Measurements from ENCODE around the gene NEURL1B.

Gene NEURL1B

DNA sequence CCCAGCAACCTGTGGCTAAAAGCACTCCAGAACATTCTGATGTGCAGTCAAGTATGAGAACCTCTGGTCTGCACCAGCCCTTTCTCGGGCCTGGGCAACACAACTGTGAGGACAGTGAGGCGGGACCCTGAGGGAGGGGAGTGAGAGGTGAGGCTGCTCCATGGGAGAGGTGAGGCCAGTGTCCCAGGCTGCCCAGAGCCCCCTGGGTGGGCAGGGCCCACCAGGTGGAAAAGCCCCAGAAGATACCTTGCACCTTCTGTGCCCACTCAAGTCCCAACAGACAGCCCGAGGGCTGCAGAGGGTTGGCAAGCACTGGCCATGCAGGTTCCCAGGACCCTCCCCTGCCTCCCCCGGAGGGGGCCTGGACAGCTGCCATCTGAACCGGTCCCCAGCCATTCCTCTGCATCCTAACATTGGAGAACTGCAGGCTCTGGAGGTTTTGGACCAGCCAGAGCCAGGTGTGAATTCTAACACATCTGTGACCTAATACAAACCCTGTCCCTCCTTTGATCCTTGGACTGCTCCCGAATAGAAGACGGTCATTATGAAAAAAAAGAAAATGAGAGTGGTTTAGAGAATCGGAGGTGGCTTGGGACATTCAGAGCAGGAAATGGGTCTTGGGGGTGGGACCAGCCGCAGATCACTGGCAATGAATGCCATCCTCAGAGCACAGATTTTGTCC is 72.9 kb downstream of the NEURL1B start:
- Mint-ChIP-seq H3K9me3 (no peaks in the 10 kb centered on the region), H3K36me3 (ENCODE audit: low read depth) (no peaks in the 10 kb centered on the region), H3K4me3 (no peak overlapping the region), H3K4me1 (peaks cover 8% of the 10 kb centered on the region), H3K27me3 (ENCODE audit: low read depth) (peaks cover 29% of the 10 kb centered on the region), H3K27ac (no peak overlapping the region)
- TF ChIP-seq CTCF (IDR thresholded peaks at IDR 0.05; ENCODE audit: unreplicated experiment in 3 of 3): no peak

DNA sequence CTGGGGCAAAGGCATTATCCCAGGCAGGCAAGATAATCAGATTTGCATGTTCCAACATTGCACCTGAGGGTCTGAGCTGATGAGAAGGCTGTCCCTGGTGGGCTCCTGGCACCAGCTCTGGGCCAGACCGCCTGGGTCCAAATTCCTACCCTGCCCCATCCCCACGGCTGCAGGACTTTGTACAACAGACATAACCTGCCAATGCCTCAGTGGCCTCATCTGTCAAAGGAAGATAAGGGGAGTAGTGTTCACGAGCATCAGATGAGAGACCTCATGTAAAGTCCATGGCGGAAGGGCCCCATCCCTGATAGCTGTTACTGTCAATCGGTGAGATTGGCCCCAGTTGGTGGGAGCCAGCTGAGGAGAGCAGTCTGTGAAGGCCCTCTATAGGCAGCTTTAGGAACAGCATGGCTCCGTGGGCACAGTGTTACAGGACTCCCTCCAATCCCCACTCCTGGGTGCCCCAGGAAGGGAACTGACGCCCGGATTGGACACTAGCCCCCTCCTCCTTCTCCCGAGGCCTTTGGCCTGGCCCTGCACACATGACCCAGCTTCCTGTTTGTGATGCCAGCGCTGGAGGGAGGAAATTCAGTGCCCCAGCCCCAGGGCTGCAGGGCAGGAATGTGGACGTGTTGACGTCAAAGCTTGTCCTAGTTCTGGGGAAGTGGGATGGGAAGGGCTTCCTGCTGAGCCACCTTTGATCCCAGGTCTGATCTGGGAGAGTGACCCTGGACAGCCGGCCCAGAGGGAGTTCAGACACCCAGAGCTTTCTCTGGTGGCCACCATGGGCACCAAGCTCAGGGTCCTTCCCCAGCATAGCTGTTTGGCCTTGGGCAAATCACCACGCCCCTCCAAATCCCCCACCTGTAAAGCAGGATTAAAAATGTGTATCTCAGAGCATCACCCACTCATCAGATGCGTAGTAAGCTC is 73.7 kb downstream of the NEURL1B start:
- Mint-ChIP-seq H3K27me3 (ENCODE audit: low read depth) (peaks cover 26% of the 10 kb centered on the region), H3K4me3 (no peak overlapping the region)

GRCh38 chr5:172715421-172715780 is 74.3 kb downstream of the NEURL1B start:
- H3K9me3 Mint-ChIP-seq: no peaks in the 10 kb centered on the region
- TF ChIP-seq CTCF (IDR thresholded peaks at IDR 0.05; ENCODE audit: unreplicated experiment in 3 of 3): no peak
- H3K4me1 Mint-ChIP-seq: peaks cover 8% of the 10 kb centered on the region
- H3K27me3 Mint-ChIP-seq (ENCODE audit: low read depth): peaks cover 28% of the 10 kb centered on the region
- no peaks in the 10 kb centered on the region for H3K36me3 Mint-ChIP-seq (ENCODE audit: low read depth)
- no peak overlapping the region for H3K4me3 Mint-ChIP-seq
- H3K27ac Mint-ChIP-seq: no peak overlapping the region

More for the DNA sequence above, 73.7 kb downstream of the NEURL1B start:
- TF ChIP-seq CTCF (IDR thresholded peaks at IDR 0.05; ENCODE audit: unreplicated experiment in 3 of 3): peak; percentile 82 to 87 (median 86)
- Mint-ChIP-seq H3K27ac (no peak overlapping the region), H3K4me1 (peaks cover 8% of the 10 kb centered on the region), H3K36me3 (ENCODE audit: low read depth) (no peaks in the 10 kb centered on the region), H3K9me3 (no peaks in the 10 kb centered on the region)

DNA sequence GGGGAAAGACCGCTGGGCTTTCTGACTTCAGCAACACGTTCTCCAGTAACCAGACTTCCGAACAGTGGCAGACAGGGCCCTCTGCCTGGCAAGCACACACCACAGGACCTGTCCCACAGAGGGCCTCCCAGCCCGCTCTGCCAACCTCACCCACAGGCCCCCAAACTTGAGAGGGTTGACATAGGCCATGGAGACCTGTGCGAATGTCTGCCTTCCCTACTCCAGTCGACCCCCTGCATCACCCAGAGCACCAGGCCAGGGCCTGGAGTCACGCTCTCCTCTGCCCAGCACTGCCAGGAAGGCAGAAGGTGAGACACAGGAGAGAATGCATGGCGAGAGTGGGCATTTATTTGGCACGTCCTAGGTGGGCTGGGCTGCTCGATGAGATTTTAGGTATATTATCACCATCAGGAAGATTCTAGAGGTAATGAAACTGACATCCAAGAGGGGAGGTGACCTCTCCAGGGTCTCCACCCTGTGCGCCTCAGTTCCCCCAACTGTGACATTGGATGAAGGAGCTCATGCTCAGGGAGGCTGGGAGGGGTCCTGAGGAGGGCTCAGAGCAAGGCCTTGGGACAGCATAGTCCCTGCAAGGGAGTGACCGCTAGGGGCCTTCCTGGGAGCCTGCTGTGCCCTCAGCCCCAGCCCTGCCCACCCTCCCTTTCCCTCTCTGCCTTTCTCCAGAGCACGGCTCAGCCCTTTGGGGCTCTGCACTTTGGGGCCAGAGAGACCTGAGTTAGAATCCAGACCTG is 75.0 kb downstream of the NEURL1B start:
- Mint-ChIP-seq H3K27me3 (ENCODE audit: low read depth) (peaks cover 28% of the 10 kb centered on the region), H3K9me3 (no peaks in the 10 kb centered on the region), H3K4me1 (peaks cover 8% of the 10 kb centered on the region), H3K36me3 (ENCODE audit: low read depth) (no peaks in the 10 kb centered on the region), H3K27ac (no peak overlapping the region), H3K4me3 (no peak overlapping the region)
- no peak for TF ChIP-seq CTCF (IDR thresholded peaks at IDR 0.05; ENCODE audit: unreplicated experiment in 3 of 3)

DNA sequence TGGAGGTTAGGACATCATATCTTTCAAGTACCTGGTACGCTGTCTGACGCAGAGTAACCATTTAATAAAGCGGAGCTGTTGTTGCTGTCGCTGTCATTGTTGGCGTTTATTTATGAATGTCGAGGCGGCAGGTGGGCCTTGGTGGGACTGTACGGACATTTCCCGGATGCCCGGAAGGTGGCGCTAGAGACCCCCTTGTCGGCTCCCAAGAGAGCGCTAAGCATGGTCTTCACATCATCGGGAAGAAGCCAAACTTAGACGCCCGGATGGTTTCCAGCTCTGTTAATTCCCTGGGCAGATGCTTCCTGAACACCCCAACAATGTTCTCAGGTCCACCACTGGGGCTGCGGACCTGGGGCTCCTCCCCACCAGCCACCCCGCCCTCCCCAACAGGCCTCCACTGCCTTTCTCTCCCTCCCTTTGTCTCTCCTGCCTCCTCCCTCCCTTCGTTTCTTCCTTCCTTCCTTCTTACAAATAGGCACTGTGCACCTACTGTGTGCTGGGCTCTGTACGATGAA is 75.8 kb downstream of the NEURL1B start:
- H3K27ac Mint-ChIP-seq: peak overlapping the region in 1 of 3 experiments; percentile 20
- no peaks in the 10 kb centered on the region for H3K9me3 Mint-ChIP-seq
- peaks cover 8% of the 10 kb centered on the region for H3K4me1 Mint-ChIP-seq
- no peaks in the 10 kb centered on the region for H3K36me3 Mint-ChIP-seq (ENCODE audit: low read depth)
- peak; percentile 88 to 95 (median 92) for TF ChIP-seq CTCF (IDR thresholded peaks at IDR 0.05; ENCODE audit: unreplicated experiment in 3 of 3)
- H3K4me3 Mint-ChIP-seq: no peak overlapping the region
- peaks cover 23% of the 10 kb centered on the region for H3K27me3 Mint-ChIP-seq (ENCODE audit: low read depth)
